Erythroblast (primary cell): ENCODE measurements around the gene COL1A2.

Experiments used
- DNase-seq, 2 experiments: peaks; one replicate each; lab custom pipeline; 2025; lab: John Stamatoyannopoulos, UW
- GATA1 ChIP-seq: IDR thresholded peaks from 2 replicates; pipeline ENCODE4 v1.6.1; 2011; ENCODE audit warnings: low read depth, mild to moderate bottlenecking, control low read depth, low read length, moderate library complexity
- POLR2A ChIP-seq: IDR thresholded peaks from 2 replicates; pipeline ENCODE4 v1.6.1; 2011; ENCODE audit warnings: mild to moderate bottlenecking, low read length

COL1A2 gene

GRCh38 chr7:94368371-94368791 is 26.3 kb upstream of the COL1A2 start:
- TF ChIP-seq GATA1: no peak
- TF ChIP-seq POLR2A: no peak
- DNase-seq: no peak

GRCh38 chr7:94374231-94374630 is 20.5 kb upstream of the COL1A2 start:
- DNase-seq: no peak
- TF ChIP-seq GATA1 (no peak), POLR2A (no peak)

- no peak for DNase-seq
- no peak for TF ChIP-seq POLR2A
Observed at GRCh38 chr7:94374721-94375566, 19.8 kb upstream of the COL1A2 start.

GRCh38 chr7:94375691-94376090 is 19.0 kb upstream of the COL1A2 start:
- DNase-seq: no peak
- no peak for TF ChIP-seq POLR2A
- no peak for TF ChIP-seq GATA1

GRCh38 chr7:94376281-94376680 is 18.4 kb upstream of the COL1A2 start:
- TF ChIP-seq GATA1 (no peak), POLR2A (no peak)
- no peak for DNase-seq

- DNase-seq: no peak
- no peak for TF ChIP-seq POLR2A
- no peak for TF ChIP-seq GATA1
Observed at GRCh38 chr7:94378356-94378755, 16.3 kb upstream of the COL1A2 start.

GRCh38 chr7:94380264-94380663 is 14.4 kb upstream of the COL1A2 start:
- TF ChIP-seq GATA1: no peak
- no peak for TF ChIP-seq POLR2A
- DNase-seq: no peak

GRCh38 chr7:94382132-94382531 is 12.6 kb upstream of the COL1A2 start:
- TF ChIP-seq POLR2A (no peak), GATA1 (no peak)
- no peak for DNase-seq

- TF ChIP-seq POLR2A (no peak), GATA1 (no peak)
Observed at GRCh38 chr7:94382746-94383145, 11.9 kb upstream of the COL1A2 start.

GRCh38 chr7:94384315-94384714 is 10.4 kb upstream of the COL1A2 start:
- no peak for DNase-seq
- TF ChIP-seq POLR2A (no peak), GATA1 (no peak)

More at GRCh38 chr7:94382746-94383145, 11.9 kb upstream of the COL1A2 start:
- DNase-seq: no peak

- TF ChIP-seq POLR2A (no peak), GATA1 (no peak)
- DNase-seq: no peak
Observed at GRCh38 chr7:94386416-94386815, 8.3 kb upstream of the COL1A2 start.

- no peak for DNase-seq
- TF ChIP-seq POLR2A: no peak
- TF ChIP-seq GATA1: no peak
Observed at GRCh38 chr7:94388540-94388939, 6.2 kb upstream of the COL1A2 start.

- DNase-seq: no peak
- no peak for TF ChIP-seq GATA1
Observed at GRCh38 chr7:94389381-94389780, 5.3 kb upstream of the COL1A2 start.

GRCh38 chr7:94391726-94392392 is 2.8 kb upstream of the COL1A2 start:
- TF ChIP-seq POLR2A: no peak
- TF ChIP-seq GATA1: no peak
- no peak for DNase-seq

- no peak for DNase-seq
- no peak for TF ChIP-seq GATA1
- no peak for TF ChIP-seq POLR2A
Observed at GRCh38 chr7:94392393-94392786, 2.3 kb upstream of the COL1A2 start.
